GM19351 (cell line): Measurements from ENCODE around the gene NEURL4.

ENCODE experiments used
- ATAC-seq: cut with Tn5 transposase; IDR thresholded peaks from one replicate; pipeline ENCODE4 v1.9.1; 2021; ENCODE audit warnings: mild to moderate bottlenecking, moderate library complexity; ENCODE audit not compliant: unreplicated experiment

The NEURL4 gene

DNA sequence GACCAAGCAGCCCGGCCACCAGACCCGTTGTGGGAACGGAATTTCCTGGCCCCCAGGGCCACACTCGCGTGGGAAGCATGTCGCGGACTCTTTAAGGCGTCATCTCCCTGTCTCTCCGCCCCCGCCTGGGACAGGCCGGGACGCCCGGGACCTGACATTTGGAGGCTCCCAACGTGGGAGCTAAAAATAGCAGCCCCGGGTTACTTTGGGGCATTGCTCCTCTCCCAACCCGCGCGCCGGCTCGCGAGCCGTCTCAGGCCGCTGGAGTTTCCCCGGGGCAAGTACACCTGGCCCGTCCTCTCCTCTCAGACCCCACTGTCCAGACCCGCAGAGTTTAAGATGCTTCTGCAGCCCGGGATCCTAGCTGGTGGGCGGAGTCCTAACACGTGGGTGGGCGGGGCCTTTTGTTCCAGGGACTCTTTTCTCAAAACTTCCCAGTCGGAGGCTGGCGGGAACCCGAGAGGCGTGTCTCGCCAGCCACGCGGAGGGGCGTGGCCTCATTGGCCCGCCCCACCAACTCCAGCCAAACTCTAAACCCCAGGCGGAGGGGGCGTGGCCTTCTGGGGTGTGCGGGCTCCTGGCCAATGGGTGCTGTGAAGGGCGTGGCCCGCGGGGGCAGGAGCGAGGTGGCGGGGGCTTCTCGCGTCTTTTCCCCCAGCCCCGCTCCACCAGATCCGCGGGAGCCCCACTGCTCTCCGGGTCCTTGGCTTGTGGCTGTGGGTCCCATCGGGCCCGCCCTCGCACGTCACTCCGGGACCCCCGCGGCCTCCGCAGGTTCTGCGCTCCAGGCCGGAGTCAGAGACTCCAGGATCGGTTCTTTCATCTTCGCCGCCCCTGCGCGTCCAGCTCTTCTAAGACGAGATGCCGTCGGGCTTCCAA lies 47.8 kb downstream of the NEURL4 start, which contains the start of gene SLC2A4:
SLC2A4 (plus strand) TSS at position 645 of the 879 bp plus-strand sequence; CDS start at position 862, 217 bp downstream.
- peak; percentile 53 for ATAC-seq

DNA sequence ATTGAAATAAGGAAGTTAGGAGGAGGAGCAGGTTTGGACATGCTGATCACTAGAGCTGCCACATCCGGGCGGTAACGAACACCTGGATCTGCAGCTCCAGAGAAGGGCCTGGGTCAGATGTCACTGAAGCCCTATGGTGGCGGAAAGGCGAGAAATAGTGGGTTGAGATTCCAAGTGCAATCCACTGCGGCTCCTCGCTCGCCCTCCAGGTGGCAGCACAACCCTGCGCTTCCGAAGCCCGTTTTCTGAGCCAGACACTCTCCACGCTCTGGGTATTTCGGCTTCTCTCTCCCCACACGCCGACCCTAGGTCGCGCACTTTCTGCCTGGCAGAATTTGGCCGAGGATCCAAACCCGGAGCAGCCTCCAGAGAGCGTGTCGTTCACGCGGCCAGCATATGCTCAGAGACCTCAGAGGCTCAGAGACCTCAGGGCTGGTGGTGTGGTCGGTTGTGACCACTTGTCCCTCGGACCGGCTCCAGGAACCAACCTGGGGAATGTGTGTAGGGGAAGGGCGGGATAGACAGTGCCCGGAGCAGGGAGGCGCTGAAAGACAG lies 48.5 kb downstream of the NEURL4 start:
- ATAC-seq = no peak

DNA sequence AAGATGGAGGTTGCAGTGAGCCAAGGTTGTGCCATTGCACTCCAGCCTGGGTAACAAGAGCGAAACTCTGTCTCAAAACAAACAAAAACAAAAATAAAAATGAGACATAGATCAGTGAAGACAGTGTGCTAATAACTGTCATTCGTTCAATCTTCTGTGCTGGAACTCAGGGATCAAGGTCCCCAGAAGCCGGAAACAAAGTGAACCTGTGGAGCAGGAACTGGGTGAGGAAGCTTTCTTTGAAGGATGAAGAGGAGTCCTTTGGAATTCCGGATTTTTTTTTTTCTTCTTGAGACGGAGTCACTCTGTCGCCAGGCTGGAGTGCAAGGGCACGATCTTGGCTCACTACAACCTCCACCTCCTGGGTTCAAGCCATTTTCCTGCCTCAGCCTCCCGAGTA lies 49.7 kb downstream of the NEURL4 start:
- ATAC-seq = no peak

DNA sequence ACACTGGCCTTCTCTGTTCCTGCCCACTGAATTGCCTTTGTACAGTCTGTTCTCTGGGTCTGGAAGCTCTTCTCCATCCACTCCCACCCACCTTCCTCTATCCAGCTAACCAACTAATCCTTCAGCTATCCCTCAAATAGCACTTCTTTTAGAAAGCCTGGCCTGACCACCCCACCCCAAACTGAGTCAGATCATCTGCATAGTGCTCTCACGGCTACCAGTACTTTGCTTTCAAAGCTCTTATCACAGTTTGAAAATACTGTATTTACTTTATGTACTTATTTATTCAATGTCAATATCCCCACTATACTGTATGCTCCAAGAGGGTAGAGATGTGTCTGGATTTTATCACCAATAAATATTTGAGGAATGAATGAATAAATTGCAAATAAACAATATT lies 62.4 kb downstream of the NEURL4 start:
- no peak for ATAC-seq
